ENCODE results near the gene SELENOS. TPM values are rescaled to one million over a fixed set of nuclear protein-coding genes. Genes with fewer than 3 reads are reported as not detected.

SELENOS gene
- polyA plus RNA-seq, 1 donor from 2014 or later: 136 TPM

GRCh38 chr15:101316529-101316928 is 39.2 kb upstream of the SELENOS start:
- Histone ChIP-seq H3K27ac (ENCODE audit: low read length) (no peak overlapping the region), H3K27me3 (ENCODE audit: insufficient read depth, low read depth, low read length) (no peaks in the 10 kb centered on the region), H3K4me2 (ENCODE audit: low read length) (no peak overlapping the region), H3K4me3 (ENCODE audit: low read length) (no peak overlapping the region), H3K9me2 (ENCODE audit: insufficient read depth, low read length) (no peaks in the 10 kb centered on the region), H3K9me3 (ENCODE audit: low read length) (no peaks in the 10 kb centered on the region), H3K9ac (ENCODE audit: low read length) (no peak overlapping the region), H2AFZ (ENCODE audit: low read depth, low read length) (no peak overlapping the region), H3F3A (ENCODE audit: insufficient read depth, low read length, poor library complexity, severe bottlenecking) (no peaks in the 10 kb centered on the region), H3K36me3 (ENCODE audit: insufficient read depth, low read length) (no peaks in the 10 kb centered on the region), H3K79me2 (replicated peaks; ENCODE audit: insufficient read depth, low read length) (no peaks in the 10 kb centered on the region), H4K20me1 (ENCODE audit: insufficient read depth) (no peaks in the 10 kb centered on the region)
- TF ChIP-seq EZH2 (IDR thresholded peaks at IDR 0.05; ENCODE audit: borderline replicate concordance, insufficient read depth, low read length, poor library complexity, severe bottlenecking) (no peak), POLR2AphosphoS5 (IDR thresholded peaks at IDR 0.05) (no peak), SMC3 (conservative IDR thresholded peaks at IDR 0.05; ENCODE audit: poor library complexity) (no peak), TAF1 (IDR thresholded peaks at IDR 0.05; ENCODE audit: low read depth) (no peak), RAD21 (conservative IDR thresholded peaks at IDR 0.05) (no peak), MXI1 (conservative IDR thresholded peaks at IDR 0.05; ENCODE audit: poor library complexity, severe bottlenecking) (no peak), EP300 (conservative IDR thresholded peaks at IDR 0.05; ENCODE audit: poor library complexity, severe bottlenecking) (no peak)
- TF ChIP-seq, protein P1, sequence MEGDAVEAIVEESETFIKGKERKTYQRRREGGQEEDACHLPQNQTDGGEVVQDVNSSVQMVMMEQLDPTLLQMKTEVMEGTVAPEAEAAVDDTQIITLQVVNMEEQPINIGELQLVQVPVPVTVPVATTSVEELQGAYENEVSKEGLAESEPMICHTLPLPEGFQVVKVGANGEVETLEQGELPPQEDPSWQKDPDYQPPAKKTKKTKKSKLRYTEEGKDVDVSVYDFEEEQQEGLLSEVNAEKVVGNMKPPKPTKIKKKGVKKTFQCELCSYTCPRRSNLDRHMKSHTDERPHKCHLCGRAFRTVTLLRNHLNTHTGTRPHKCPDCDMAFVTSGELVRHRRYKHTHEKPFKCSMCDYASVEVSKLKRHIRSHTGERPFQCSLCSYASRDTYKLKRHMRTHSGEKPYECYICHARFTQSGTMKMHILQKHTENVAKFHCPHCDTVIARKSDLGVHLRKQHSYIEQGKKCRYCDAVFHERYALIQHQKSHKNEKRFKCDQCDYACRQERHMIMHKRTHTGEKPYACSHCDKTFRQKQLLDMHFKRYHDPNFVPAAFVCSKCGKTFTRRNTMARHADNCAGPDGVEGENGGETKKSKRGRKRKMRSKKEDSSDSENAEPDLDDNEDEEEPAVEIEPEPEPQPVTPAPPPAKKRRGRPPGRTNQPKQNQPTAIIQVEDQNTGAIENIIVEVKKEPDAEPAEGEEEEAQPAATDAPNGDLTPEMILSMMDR (IDR thresholded peaks at IDR 0.05; ENCODE audit: poor library complexity, severe bottlenecking): no peak
- TF ChIP-seq, protein P2, sequence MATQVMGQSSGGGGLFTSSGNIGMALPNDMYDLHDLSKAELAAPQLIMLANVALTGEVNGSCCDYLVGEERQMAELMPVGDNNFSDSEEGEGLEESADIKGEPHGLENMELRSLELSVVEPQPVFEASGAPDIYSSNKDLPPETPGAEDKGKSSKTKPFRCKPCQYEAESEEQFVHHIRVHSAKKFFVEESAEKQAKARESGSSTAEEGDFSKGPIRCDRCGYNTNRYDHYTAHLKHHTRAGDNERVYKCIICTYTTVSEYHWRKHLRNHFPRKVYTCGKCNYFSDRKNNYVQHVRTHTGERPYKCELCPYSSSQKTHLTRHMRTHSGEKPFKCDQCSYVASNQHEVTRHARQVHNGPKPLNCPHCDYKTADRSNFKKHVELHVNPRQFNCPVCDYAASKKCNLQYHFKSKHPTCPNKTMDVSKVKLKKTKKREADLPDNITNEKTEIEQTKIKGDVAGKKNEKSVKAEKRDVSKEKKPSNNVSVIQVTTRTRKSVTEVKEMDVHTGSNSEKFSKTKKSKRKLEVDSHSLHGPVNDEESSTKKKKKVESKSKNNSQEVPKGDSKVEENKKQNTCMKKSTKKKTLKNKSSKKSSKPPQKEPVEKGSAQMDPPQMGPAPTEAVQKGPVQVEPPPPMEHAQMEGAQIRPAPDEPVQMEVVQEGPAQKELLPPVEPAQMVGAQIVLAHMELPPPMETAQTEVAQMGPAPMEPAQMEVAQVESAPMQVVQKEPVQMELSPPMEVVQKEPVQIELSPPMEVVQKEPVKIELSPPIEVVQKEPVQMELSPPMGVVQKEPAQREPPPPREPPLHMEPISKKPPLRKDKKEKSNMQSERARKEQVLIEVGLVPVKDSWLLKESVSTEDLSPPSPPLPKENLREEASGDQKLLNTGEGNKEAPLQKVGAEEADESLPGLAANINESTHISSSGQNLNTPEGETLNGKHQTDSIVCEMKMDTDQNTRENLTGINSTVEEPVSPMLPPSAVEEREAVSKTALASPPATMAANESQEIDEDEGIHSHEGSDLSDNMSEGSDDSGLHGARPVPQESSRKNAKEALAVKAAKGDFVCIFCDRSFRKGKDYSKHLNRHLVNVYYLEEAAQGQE (IDR thresholded peaks at IDR 0.05; ENCODE audit: borderline replicate concordance): no peak

- no peaks in the 10 kb centered on the region for H3K9me2 ChIP-seq (ENCODE audit: insufficient read depth, low read length)
- H3K9me3 ChIP-seq (ENCODE audit: low read length): no peaks in the 10 kb centered on the region
- TF ChIP-seq, protein P1 (IDR thresholded peaks at IDR 0.05; ENCODE audit: poor library complexity, severe bottlenecking): no peak
- no peak for TF ChIP-seq EP300 (conservative IDR thresholded peaks at IDR 0.05; ENCODE audit: poor library complexity, severe bottlenecking)
- H3K79me2 ChIP-seq (replicated peaks; ENCODE audit: insufficient read depth, low read length): no peaks in the 10 kb centered on the region
- H3K9ac ChIP-seq (ENCODE audit: low read length): no peak overlapping the region
- no peaks in the 10 kb centered on the region for H3F3A ChIP-seq (ENCODE audit: insufficient read depth, low read length, poor library complexity, severe bottlenecking)
- no peaks in the 10 kb centered on the region for H3K27me3 ChIP-seq (ENCODE audit: insufficient read depth, low read depth, low read length)
- no peaks in the 10 kb centered on the region for H4K20me1 ChIP-seq (ENCODE audit: insufficient read depth)
- H3K4me2 ChIP-seq (ENCODE audit: low read length): no peak overlapping the region
- no peaks in the 10 kb centered on the region for H3K36me3 ChIP-seq (ENCODE audit: insufficient read depth, low read length)
- H2AFZ ChIP-seq (ENCODE audit: low read depth, low read length): no peak overlapping the region
- no peak overlapping the region for H3K27ac ChIP-seq (ENCODE audit: low read length)
- no peak overlapping the region for H3K4me3 ChIP-seq (ENCODE audit: low read length)
Observed at GRCh38 chr15:101315736-101316135, 38.5 kb upstream of the SELENOS start.
